LoVo (cell line): ENCODE results near the gene SEC14L2.
"Not testable (repeated sequence)": the region's sequence is repeated elsewhere in the genome, so short reads cannot be mapped to it uniquely, and the experiment has no call there.

Experiments
- DNase-seq: peaks from one replicate; pipeline ENCODE4 v3.0.0-alpha.2; 2016; ENCODE audit warnings: low spot score

SEC14L2 gene

GRCh38 chr22:30455075-30455840 lies 58.4 kb downstream of the SEC14L2 start:
- DNase-seq, result no peak

- no peak for DNase-seq
These were observed 61.2 kb downstream of the SEC14L2 start for GRCh38 chr22:30457981-30458380.

GRCh38 chr22:30459181-30460052 lies 62.6 kb downstream of the SEC14L2 start:
- no peak for DNase-seq

GRCh38 chr22:30460147-30460546 lies 63.3 kb downstream of the SEC14L2 start:
- DNase-seq, result no peak

- not testable (repeated sequence) for DNase-seq
These were observed 63.7 kb downstream of the SEC14L2 start for GRCh38 chr22:30460555-30460954.

- DNase-seq, result no peak
These were observed 72.3 kb downstream of the SEC14L2 start for GRCh38 chr22:30469165-30469564.

- DNase-seq, result no peak
These were observed 73.8 kb downstream of the SEC14L2 start for GRCh38 chr22:30470655-30471054.

GRCh38 chr22:30471616-30472318 lies 74.9 kb downstream of the SEC14L2 start, which contains the start of gene SEC14L3:
SEC14L3 (minus strand) TSS chr22:30472017; CDS start chr22:30471958, 59 bp downstream.
- no peak for DNase-seq

GRCh38 chr22:30472994-30473720 lies 76.3 kb downstream of the SEC14L2 start:
- no peak for DNase-seq

GRCh38 chr22:30474121-30474520 lies 77.3 kb downstream of the SEC14L2 start:
- DNase-seq, result no peak
